ENCODE data around the gene PGAM5.

Gene PGAM5

GRCh38 chr12:132764231-132764630 lies 53.6 kb downstream of the PGAM5 start:
- TF ChIP-seq, protein P1, sequence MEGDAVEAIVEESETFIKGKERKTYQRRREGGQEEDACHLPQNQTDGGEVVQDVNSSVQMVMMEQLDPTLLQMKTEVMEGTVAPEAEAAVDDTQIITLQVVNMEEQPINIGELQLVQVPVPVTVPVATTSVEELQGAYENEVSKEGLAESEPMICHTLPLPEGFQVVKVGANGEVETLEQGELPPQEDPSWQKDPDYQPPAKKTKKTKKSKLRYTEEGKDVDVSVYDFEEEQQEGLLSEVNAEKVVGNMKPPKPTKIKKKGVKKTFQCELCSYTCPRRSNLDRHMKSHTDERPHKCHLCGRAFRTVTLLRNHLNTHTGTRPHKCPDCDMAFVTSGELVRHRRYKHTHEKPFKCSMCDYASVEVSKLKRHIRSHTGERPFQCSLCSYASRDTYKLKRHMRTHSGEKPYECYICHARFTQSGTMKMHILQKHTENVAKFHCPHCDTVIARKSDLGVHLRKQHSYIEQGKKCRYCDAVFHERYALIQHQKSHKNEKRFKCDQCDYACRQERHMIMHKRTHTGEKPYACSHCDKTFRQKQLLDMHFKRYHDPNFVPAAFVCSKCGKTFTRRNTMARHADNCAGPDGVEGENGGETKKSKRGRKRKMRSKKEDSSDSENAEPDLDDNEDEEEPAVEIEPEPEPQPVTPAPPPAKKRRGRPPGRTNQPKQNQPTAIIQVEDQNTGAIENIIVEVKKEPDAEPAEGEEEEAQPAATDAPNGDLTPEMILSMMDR (IDR thresholded peaks at IDR 0.05): no peak

DNA sequence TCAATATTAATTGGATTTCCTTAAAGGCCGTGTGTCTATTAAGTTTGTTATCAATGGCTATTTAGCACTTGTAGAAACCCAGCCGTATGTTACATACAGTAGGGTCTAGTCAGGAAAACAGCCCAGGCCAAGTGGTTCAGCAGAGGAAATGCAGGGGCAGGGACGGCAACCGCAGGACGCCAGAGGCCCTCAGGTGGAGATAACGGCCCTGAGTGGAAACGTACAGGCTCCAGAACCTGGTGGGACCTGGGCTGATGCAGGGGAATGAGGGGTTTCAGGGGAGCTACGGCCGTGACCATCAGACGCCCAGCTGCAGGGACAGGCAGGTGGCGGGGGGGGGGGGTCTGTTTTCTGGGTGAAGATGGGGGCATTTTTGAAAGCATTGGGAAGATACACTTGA lies 54.7 kb downstream of the PGAM5 start:
- TF ChIP-seq, protein P1 (IDR thresholded peaks at IDR 0.05): no peak

DNA sequence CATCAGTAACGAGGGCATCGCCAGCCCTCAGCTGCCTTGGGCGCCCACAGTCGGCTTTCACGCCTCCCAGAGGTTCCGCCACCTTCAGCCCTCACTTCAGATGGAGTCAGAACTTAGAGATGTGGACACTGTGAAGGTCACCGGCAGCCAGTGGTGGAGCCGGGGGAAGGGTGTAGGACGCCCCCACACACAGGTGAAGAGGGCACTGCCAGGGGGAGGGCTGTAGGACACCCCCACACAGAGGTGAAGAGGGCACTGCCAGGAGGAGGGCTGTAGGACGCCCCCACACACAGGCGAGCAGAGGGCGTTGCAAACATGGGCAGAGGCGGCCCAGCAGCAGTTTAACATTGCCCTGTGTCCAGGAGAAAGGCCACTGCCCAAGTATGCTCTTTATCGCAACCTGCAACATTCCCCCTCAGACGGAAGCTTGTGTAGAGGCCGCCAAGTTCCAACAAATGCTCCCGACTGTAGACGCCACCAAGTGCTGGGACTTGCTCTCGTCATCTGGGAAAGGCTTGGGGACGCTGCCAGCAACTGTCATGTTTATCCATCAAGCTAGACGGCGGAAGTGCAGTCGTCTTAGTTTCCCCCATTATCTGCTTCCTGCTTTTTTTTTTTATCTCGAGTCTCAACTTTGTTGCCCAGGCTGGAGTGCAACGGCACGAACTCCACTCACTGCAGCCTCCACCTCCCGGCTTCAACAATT lies 55.9 kb downstream of the PGAM5 start:
- TF ChIP-seq, protein P1 (IDR thresholded peaks at IDR 0.05): no peak

- TF ChIP-seq, protein P1 (IDR thresholded peaks at IDR 0.05): no peak
Observed at GRCh38 chr12:132771126-132771838, 60.6 kb downstream of the PGAM5 start.
